HG03565 (cell line): Measurements from ENCODE around the gene DLX3.

Experiments
- ATAC-seq: cut with Tn5 transposase; IDR thresholded peaks from one replicate; pipeline ENCODE4 v1.9.1; 2021; ENCODE audit warnings: mild to moderate bottlenecking, moderate library complexity; ENCODE audit not compliant: unreplicated experiment

The DLX3 gene

DNA sequence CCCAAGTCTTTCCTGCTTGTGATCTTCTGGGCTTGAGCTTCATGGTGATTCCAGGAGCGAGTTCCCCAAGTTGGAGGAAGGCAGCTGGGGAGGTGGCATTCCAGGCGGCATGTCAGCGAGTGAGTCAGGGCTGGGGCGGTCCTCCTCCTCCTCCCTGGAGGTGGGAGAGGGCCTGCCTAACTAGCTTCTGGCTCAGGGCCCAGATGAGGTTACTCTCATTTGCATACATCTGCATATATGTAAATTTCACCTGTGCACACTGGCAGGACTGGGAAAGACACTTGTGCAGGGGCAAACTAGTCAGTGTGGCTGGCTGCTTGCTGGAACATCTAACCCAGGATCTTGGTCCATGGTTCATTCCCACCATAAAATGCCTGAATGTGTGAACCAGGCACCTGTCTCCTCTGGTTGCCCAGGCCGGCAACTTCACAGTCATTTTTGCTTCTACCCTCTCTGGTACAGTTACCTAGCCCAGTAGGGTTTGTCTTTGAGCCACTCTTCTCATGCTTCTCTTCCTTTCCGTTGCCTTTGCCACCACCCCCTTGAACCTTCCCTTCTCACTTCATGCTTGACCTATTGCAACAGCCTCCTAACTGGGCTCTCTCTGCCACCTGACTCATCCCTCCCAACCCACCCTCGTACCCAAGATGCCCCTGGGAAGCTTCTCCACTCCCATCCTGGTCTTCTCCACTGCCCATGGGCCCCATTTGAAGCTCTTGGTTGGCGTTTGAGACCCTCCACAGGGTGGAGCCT, 35.7 kb downstream of the DLX3 start:
- no peak for ATAC-seq

DNA sequence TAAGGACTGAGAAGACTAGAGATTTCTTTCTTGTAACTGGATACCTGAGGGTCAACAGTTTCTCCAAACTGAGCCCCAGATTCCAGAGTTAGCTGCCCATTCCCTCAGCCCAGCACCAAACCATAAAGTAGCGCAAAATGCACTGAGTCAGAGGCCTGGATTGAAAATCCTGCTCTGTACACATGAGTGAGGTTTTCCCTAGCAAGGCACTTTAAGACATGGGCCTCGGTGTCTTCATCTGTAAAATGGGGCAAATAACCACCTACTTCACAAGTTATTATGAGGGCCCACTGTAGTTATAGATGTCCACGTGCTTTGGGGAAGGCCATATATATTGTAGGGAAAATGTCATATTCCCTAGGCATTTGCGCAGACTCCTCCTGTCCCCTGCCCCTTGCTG, 36.3 kb downstream of the DLX3 start:
- ATAC-seq, result no peak

DNA sequence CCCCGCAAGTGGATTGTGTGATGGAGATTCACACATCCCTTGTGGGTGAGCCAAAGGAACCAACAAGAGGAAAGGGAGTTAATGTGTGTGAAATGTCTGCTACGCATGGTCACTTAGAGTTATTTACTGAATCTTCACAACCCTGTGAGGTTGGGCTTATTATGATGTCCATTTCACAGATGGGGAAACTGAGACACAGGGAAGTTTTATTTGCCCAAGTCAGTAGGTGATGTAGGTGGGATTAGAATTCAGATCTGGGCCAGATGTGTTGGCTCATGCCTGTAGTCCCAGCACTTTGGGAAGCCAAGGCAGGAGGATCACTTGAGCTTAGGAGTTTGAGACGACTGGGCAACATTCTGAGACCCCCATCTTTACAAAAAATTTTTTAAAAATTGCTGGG, 37.7 kb downstream of the DLX3 start:
- no peak for ATAC-seq

DNA sequence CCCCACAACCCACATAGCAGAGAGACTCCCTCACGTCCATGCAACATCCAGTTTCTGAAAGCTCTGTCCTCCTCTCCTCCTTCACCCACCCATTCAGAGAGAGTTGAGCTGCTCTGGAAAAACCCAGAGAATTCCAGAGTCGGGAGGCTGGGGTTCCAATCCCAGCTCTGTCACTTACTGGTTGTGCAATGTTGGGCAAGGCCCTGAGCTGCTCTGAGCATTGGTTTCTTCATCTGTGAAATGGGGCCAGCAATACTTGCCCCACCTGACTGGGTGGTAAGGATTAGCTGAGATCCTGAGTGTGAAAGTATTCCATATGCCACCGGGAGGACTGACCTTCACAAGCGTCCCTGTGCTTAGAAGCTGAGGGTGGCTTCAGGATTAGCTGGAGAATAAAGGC, 38.2 kb downstream of the DLX3 start:
- ATAC-seq, result no peak

DNA sequence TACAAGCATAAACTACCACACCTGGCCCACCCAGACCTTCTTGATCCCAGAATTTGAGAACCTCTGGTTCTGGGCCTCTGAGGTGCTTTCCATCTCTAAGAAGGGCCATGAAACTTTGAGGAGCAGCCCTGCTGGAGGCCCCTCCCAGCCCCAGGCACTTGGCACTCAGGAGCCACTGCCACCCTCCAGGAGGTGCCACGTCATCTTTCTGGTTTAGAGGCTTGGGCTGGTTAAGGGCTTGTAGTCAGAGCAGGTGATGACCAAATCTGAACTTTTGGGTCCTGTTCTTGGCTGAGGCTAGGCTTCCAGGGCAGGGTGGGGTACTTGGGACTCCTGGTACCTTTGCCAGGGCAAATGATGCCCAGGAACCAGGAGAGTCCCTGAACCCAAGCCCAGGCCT, 39.9 kb downstream of the DLX3 start:
- ATAC-seq, result no peak

DNA sequence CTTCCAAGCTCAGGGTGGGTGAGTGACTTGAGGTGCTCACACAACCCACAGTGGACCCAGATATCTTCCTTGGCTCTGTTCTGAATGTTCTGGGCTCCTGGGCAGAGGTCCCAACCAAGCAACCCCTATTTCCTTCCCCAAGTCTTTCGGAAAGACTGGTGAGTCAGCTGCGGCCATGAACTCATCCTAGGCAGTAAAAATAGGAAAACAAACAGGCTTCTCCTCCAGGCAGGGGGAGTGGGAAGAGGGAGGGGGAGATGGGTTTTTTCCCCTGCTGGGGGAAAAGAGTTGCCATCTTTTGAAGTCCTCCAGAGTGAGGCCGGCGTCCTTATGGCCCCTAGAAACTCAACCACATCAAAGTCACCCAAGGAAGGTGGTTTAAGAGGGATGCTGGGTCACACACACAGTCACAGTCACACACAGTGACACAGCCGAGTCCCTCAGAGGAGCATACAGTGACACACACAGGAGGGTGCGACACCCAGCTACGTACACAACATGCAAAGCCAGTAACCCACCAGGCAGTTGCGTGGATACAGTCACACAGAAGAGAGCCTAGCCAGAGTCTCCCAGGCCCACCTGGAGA, 42.0 kb downstream of the DLX3 start:
- no peak for ATAC-seq

DNA sequence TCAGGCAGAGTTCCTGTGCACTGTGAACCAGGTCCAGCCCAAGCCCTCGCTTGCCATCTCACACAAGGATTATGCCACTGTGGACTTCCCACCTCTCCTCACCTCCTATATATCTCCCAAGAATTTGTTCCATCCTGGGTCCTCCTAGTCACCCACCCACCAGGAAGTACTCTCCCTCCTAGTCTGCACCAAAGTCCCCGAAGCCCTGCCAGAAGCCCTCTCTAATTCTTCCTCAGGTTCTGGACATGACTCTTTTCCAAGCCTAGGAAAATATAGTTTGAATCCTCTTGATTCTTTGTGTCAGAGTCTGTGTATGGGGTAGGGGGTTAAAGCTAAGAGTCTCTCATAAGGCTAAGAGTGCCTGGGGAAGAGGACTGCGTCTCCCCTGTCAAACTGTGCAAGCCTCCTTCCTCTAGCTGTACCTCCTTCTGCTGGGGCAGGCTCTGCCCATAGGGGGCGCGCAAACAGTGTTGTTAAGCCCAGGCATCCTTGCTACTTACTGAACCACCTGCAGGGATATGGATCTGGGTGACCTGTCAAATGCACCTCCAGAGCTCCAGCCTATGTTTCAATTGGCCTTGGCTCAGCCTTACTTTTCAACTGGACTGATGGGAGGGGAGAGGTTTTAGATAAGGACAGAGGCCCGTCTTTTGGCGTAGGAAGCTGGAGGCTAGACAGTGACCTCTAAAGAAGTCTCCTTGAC, 42.7 kb downstream of the DLX3 start:
- no peak for ATAC-seq

DNA sequence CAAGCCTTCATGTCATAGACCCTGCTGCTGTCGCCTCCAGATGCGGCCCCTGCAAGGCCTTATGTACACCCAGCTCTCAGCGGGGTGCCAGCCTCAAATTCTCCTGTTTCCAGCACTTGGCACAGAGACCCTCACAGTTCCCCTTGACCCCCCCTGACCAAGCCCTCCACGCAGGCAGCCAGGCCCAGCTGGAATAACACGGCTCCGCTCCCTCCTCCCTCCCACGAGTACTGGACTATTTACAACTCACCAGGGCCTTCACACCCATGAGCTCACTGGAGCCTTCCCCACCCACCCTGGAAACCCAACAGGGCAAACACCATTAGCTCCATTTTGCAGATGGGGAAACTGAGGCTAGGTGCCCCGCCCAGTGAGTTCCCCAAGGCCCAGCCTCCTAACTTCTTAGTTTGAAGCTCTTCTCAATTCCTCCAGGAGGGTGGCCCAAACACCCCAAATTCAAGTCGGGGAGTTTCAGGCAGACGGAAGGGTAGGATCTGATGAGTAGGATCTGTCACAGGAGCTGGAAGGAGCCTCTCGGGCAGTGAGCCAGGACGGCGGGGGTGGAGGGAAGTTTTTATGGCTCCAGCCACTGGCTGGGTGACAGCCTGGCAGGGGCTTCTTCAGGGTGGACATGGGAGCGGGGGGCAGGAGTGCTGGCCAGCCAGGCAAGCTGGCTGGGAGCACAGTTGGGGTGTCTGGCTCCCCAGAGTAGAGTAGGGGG, 43.5 kb downstream of the DLX3 start:
- no peak for ATAC-seq

DNA sequence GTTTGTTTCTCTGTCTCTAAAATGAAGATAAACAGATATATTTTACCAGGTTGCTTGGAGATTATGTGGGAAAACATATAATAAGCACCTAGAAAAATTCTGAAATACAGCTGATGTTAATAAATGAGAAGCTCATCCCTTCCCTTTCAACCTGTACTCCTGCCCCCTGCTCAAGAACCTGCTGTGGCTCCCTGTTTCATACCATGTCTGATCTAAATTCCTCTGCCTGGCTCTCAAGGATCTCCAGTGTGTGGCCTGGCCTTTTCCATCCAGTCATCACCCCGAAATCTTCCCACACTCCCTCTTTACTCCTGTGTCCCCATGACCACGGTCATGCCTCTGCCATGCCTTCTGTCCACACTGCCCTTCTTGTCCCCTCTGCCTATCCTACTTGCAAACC, 45.4 kb downstream of the DLX3 start:
- no peak for ATAC-seq

DNA sequence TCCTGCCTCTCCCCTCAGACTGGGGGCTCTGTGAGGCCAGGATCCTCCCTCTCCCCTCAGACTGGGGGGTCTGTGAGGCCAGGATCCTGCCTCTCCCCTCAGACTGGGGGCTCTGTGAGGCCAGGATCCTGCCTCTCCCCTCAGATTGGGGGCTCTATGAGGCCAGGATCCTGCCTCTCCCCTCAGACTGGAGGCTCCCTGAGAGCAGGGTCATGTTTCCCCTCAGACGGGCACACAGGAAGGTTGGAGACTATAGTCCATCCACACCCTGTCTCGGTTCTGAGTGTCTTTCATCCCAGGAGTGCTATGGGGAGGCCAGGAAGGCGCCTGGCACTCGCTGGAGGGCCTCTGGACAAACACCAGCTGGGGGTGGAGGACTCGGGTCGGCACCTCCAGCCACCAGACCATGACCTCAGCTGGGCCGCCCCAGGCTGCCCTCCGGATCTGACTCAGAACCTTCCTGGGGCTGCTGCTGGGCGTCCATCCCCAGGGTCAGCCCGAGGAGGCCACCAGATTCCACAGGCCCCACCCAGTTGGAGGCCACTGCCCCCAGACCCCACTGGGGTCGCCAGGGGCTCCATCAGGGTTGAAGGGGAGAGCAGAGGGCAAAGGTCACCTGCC, 48.0 kb downstream of the DLX3 start:
- ATAC-seq, result no peak

DNA sequence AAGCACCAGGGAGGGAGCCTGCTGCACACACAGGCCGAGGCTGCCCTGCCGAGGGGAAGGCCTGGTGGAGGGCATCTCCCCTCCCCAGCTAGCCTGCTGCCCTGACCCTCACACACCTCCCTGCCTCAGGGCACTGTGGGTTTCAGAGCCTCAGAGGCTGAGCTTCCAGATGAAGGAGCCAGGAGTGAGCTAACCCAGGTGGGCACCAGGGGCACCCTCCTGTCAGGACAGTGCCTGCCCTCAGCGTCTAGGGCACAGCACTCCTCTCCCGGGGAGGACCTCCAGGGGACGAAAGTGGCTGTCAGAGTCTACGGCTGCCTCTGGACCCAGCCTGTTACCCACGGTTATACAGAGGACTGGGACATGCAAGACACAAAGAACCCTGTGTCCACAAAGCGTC, 48.8 kb downstream of the DLX3 start:
- ATAC-seq, result no peak

DNA sequence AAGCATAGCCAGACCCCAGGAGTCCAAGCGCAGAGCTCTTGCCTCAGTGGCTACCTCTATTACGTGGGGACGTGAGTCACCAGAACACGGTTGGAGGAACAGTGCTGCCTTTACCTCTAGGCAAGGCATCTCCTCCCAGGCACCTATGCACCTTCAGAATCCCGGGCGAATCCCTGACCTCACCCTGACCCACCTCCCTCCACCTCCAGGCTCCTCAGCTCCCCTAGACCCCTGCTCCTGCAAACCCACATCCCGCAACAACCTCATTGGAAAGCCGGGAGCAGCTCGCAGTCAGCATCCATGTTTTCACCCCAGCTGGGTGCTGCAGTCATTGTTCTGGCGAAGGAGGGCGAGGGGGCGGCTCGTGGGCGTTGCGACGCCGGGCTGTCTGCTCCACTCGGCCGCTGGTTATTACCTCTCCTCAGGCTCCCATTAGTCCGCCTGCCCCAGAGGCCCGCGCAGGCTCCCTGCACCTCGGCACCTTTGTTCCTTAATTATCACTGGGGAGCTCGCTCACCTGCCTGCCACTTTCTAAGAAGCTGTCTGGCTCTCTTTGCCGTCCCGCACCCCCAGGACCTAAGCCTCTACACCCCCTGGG, 50.7 kb downstream of the DLX3 start:
- no peak for ATAC-seq

DNA sequence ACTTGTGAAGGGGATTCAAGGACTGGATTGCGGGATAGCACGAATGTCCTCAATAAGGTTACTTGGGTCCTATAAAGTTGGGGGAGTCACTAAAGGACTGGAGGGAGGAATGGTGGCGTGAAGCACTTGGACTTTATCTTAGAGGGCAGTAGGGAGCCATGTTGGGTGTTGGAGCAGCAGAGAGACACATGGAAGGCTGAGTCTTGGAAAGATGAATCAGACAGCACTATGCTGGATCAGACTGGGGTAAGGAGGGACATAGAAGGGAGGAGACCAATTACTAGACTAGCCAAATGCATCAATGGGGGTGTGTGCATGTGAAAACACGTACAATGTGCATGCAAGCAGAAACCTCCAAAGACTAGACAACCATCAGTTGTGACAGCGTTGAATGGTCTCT, 52.1 kb downstream of the DLX3 start:
- ATAC-seq, result no peak

DNA sequence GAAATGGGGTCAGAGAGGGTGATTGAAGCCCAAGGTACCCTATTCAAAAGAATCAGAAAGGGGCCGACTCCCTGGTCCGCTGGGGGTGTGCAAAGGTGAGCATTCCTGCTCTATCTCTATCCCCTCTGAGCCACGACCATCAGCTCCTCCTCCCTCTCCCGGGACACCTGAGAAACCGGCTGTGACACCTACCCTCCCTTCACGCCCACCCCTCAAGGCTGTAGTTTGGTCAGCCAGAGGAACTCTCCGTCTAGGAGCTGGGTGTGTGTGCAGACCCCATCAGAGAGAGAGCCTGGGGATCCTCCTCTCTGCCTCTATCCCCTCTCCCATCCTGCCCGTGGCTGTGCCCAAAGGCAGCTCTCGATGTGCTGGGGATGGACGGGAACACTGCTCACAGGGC, 53.6 kb downstream of the DLX3 start:
- no peak for ATAC-seq
